Stimulated activated CD8-positive, alpha-beta memory T cell treated with anti-CD3 and anti-CD28 coated beads, Interleukin-7, amount 100 ng/mL, for 48 hours (primary cell): ENCODE results near the gene DGCR6.
"Not testable (repeated sequence)": the region's sequence is repeated elsewhere in the genome, so short reads cannot be mapped to it uniquely, and the experiment has no call there.

Experiments
- DNase-seq, 2 donors: peaks; one replicate each; pipeline ENCODE4 v3.0.0-alpha.2; 2020; ENCODE audit warnings: low read depth in 1 of 2; ENCODE audit errors: extremely low read depth in 1 of 2

DGCR6 gene

GRCh38 chr22:18959741-18960140 lies 53.6 kb downstream of the DGCR6 start:
- not testable (repeated sequence) for DNase-seq

GRCh38 chr22:18960166-18960820 lies 54.2 kb downstream of the DGCR6 start:
- DNase-seq: not testable (repeated sequence)

DNA sequence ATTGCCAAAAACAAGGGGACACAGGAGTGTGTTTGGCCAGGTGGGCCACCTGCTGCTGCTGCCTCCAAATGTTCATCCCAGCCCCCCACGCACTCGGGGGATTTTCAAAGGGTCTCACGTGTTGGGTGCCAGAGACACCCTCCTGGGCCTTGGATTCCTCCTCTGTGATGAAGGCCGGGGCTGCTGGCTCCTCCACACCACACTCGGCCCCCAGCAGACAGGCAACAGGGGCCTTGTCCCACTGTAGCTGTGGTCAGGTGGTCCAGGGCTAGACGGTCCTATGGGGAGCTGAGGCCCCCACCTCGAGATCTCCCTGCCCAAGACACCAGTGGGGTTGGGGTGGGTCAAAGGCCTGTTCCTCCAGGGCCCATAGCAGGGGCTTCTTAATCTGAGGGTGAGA lies 55.1 kb downstream of the DGCR6 start:
- not testable (repeated sequence) for DNase-seq
